Endothelial cell of umbilical vein (primary cell): ENCODE results near the gene CSPG5. TPM values are rescaled to one million over a fixed set of nuclear protein-coding genes. Genes with fewer than 3 reads are reported as not detected.

Experiments used
- BruUV-seq: library from RNA; stranded (reverse); fragments of 400-500 nt; replicated peaks from 2 replicates; lab custom pipeline; 2021; lab: Mats Ljungman, UMichigan
- CTCF ChIA-PET: fragments of 300-600, 350-600 bp; sonication (Branson Sonifier 250); formaldehyde crosslinking; loops from one replicate; lab custom pipeline; 2021; ENCODE audit warnings: antibody characterized with exemption, inconsistent platforms; lab: Charles Lee
- POLR2A ChIA-PET: fragments of 300-600, 350-600 bp; sonication (Branson Sonifier 250); formaldehyde crosslinking; loops from one replicate; lab custom pipeline; 2021; ENCODE audit warnings: antibody characterized with exemption, inconsistent platforms; lab: Charles Lee
- DNase-seq: peaks from one replicate; pipeline ENCODE4 v3.0.0-alpha.2; 2011; ENCODE audit warnings: low read depth, low spot score
- FAIRE-seq: peaks from 2 replicates; lab custom pipeline; 2011; peaks lifted over from hg19 to GRCh38; lab: Jason Lieb, UNC
- H2AFZ ChIP-seq: 2 replicates; pipeline ENCODE4 v1.6.0; 2012; ENCODE audit warnings: low read depth, low read length, control low read depth, inconsistent platforms
- H3K27ac ChIP-seq: 2 replicates; pipeline ENCODE4 v1.5.1; 2011; ENCODE audit warnings: low read depth, mild to moderate bottlenecking, control low read depth, low read length, moderate library complexity; ENCODE audit not compliant: insufficient read depth
- H3K27me3 ChIP-seq, 2 experiments: 2 replicates each; pipeline versions ENCODE4 v1.6.0 to v1.6.1; 2011; ENCODE audit warnings: low read length in 2 of 2, mixed read lengths in 1 of 2; ENCODE audit not compliant: control insufficient read depth in 2 of 2, insufficient read depth in 2 of 2
- H3K36me3 ChIP-seq, 2 experiments: 2 replicates in 1 of 2; 3 replicates in 1 of 2; pipeline ENCODE4 v1.5.1; 2011; ENCODE audit warnings: low read length in 2 of 2, mild to moderate bottlenecking in 1 of 2, moderate library complexity in 1 of 2; ENCODE audit not compliant: control insufficient read depth in 2 of 2, insufficient read depth in 2 of 2; ENCODE audit errors: extremely low read depth in 1 of 2
- H3K4me1 ChIP-seq: 3 replicates; pipeline ENCODE4 v1.5.1; 2011; ENCODE audit warnings: mild to moderate bottlenecking, low read length; ENCODE audit not compliant: control insufficient read depth, insufficient read depth; ENCODE audit errors: extremely low read depth
- H3K4me2 ChIP-seq: 2 replicates; pipeline ENCODE4 v1.6.1; 2011; ENCODE audit warnings: low read length, control low read depth, mixed read lengths; ENCODE audit not compliant: insufficient read depth
- H3K4me3 ChIP-seq, 3 experiments: fragments of 200-600 bp in 1 of 3; sonication (generic), shearing (Covaris generic) in 1 of 3; replicated peaks in 1 of 3; 2 replicates each; pipeline ENCODE4 v1.5.1; 2011 to 2016; ENCODE audit warnings: control low read depth in 3 of 3, low read length in 3 of 3, mild to moderate bottlenecking in 2 of 3, inconsistent platforms in 1 of 3, low read depth in 1 of 3, moderate library complexity in 1 of 3; ENCODE audit not compliant: insufficient read depth in 1 of 3
- H3K79me2 ChIP-seq: 2 replicates; pipeline ENCODE4 v1.6.0; 2012; ENCODE audit warnings: low read length, inconsistent platforms; ENCODE audit not compliant: control insufficient read depth, insufficient read depth
- H3K9ac ChIP-seq: replicated peaks from 2 replicates; pipeline ENCODE3; 2011; ENCODE audit warnings: low read length, control low read depth; ENCODE audit not compliant: insufficient read depth; ENCODE audit errors: extremely low read depth
- H3K9me1 ChIP-seq: replicated peaks from 3 replicates; pipeline ENCODE4 v1.6.0; 2011; ENCODE audit warnings: mild to moderate bottlenecking, low read length; ENCODE audit not compliant: control insufficient read depth, insufficient read depth; ENCODE audit errors: extremely low read depth
- H3K9me3 ChIP-seq: replicated peaks from 2 replicates; pipeline ENCODE4 v1.5.1; 2012; ENCODE audit warnings: low read length, inconsistent platforms; ENCODE audit not compliant: control insufficient read depth, insufficient read depth
- H4K20me1 ChIP-seq: replicated peaks from 2 replicates; pipeline ENCODE3; 2011; ENCODE audit warnings: mild to moderate bottlenecking, low read length; ENCODE audit not compliant: control insufficient read depth, insufficient read depth; ENCODE audit errors: extremely low read depth
- CTCF ChIP-seq, 2 donors: IDR thresholded peaks; 1 replicate in 1 of 2; 2 replicates in 1 of 2; pipeline ENCODE4 v1.5.1; 2011; ENCODE audit warnings: low read length in 2 of 2, mild to moderate bottlenecking in 2 of 2, moderate library complexity in 2 of 2, control low read depth in 1 of 2, inconsistent platforms in 1 of 2, low read depth in 1 of 2; ENCODE audit not compliant: insufficient read depth in 1 of 2; ENCODE audit errors: extremely low read depth in 1 of 2
- EZH2 ChIP-seq: IDR thresholded peaks from 2 replicates; pipeline ENCODE4 v1.6.1; 2012; ENCODE audit warnings: borderline replicate concordance, low read depth, mild to moderate bottlenecking, moderate library complexity, low read length, inconsistent platforms; ENCODE audit not compliant: severe bottlenecking
- FOS ChIP-seq: IDR thresholded peaks from 2 replicates; pipeline ENCODE4 v1.6.1; 2011; ENCODE audit warnings: mild to moderate bottlenecking, low read length, moderate library complexity, borderline replicate concordance; ENCODE audit not compliant: insufficient read depth
- GATA2 ChIP-seq: IDR thresholded peaks from 2 replicates; pipeline ENCODE4 v1.7.0; 2011; ENCODE audit warnings: low read depth, mild to moderate bottlenecking, moderate library complexity, mixed read lengths, low read length; ENCODE audit not compliant: insufficient read length, insufficient read depth
- JUN ChIP-seq: IDR thresholded peaks from 2 replicates; pipeline ENCODE4 v1.6.1; 2011; ENCODE audit warnings: borderline replicate concordance, low read depth; ENCODE audit not compliant: insufficient read length, insufficient read depth
- MAX ChIP-seq: IDR thresholded peaks from 2 replicates; pipeline ENCODE4 v1.6.1; 2011; ENCODE audit not compliant: insufficient read depth, insufficient read length
- MYC ChIP-seq: IDR thresholded peaks from one replicate; pipeline ENCODE4 v1.6.1; 2011; ENCODE audit warnings: mild to moderate bottlenecking, low read depth, low read length
- POLR2A ChIP-seq: IDR thresholded peaks from 2 replicates; pipeline ENCODE4 v1.6.1; 2012; ENCODE audit warnings: low read depth, mild to moderate bottlenecking, control low read depth, low read length
- POLR2AphosphoS5 ChIP-seq: IDR thresholded peaks from 2 replicates; pipeline ENCODE4 v1.6.1; 2012; ENCODE audit warnings: low read depth, mild to moderate bottlenecking, control low read depth, low read length, moderate library complexity; ENCODE audit not compliant: insufficient read depth
- dilution Hi-C: fragments of 300-500 bp; cut with MboI; formaldehyde crosslinking; loops from one replicate; pipeline ENCODE4 v1.15.0; 2019; ENCODE audit warnings: low sequenced_read_pairs; ENCODE audit not compliant: extremely low pct_ligation_motif_present
- intact Hi-C: fragments of 100-400 bp; cut with micrococcal nuclease; formaldehyde crosslinking; loops from one replicate; pipeline ENCODE4 v1.10.0; 2022
- polyA plus RNA-seq, 4 experiments: library from polyadenylated mRNA; depleted of rRNA in 3 of 4; stranded (reverse) in 3 of 4; unstranded in 1 of 4; fragments of >200 nt; gene quantifications; 2 replicates each; pipeline versions ENCODE4 v1.2.1 to v1.2.3, GENCODE V29; 2011 to 2012; ENCODE audit warnings: missing spikeins in 1 of 4
- total RNA-seq: library from RNA; stranded (reverse); gene quantifications from 2 replicates; pipeline ENCODE4 v1.2.3, GENCODE V29; 2021

CSPG5 gene
- total and polyA plus RNA-seq, 2 donors (not counting 3 experiments of a cell fraction or from before 2014, with no cell fraction given) = 0.32 to 0.55 TPM

- CTCF ChIA-PET = interaction anchor here (0.9 kb wide), 2 partner anchors 16 to 100 kb away, joined by 3 read pairs; no protein-coding TSS in a partner anchor
- H3K4me3 ChIP-seq = no peak overlapping the region
- H3K36me3 ChIP-seq = peaks cover 12 to 18% of the 10 kb centered on the region in 2 experiments
- no peaks in the 10 kb centered on the region for H3K9me1 ChIP-seq
- no peaks in the 10 kb centered on the region for H3K79me2 ChIP-seq
- TF ChIP-seq MAX (no peak), CTCF (IDR thresholded peaks at IDR 0.05; ENCODE audit: extremely low read depth in 1 of 2, insufficient read depth in 1 of 2, low read depth in 1 of 2, low read length in 2 of 2) (no peak), FOS (no peak), EZH2 (no peak), GATA2 (no peak), POLR2A (no peak), MYC (no peak), POLR2AphosphoS5 (no peak), JUN (no peak)
- no peak overlapping the region for H2AFZ ChIP-seq
- no peak for DNase-seq
- BruUV-seq = no TSS peak
- H3K9ac ChIP-seq = no peak overlapping the region
- POLR2A ChIA-PET = no interaction called here
- no peaks in the 10 kb centered on the region for H4K20me1 ChIP-seq
- intact Hi-C loops = no loop called here
- no peak for FAIRE-seq
- H3K9me3 ChIP-seq = no peaks in the 10 kb centered on the region
- H3K27me3 ChIP-seq = no peaks in the 10 kb centered on the region
- no peaks in the 10 kb centered on the region for H3K4me1 ChIP-seq
- no peak overlapping the region for H3K27ac ChIP-seq
- dilution Hi-C loops = no loop called here
- no peak overlapping the region for H3K4me2 ChIP-seq
Measured at GRCh38 chr3:47622671-47623461, 44.2 kb upstream of the CSPG5 start.
